ENCODE results near the gene C16orf89. TPM values are rescaled to one million over a fixed set of nuclear protein-coding genes. Genes with fewer than 3 reads are reported as not detected.

The C16orf89 gene
- total and polyA plus RNA-seq, 10 of the 15 experiments (the other 5 are each of a cell fraction or from before 2014, with no cell fraction given), result not detected

GRCh38 chr16:5077304-5077703 lies 11.5 kb upstream of the C16orf89 start:
- H3K4me1 ChIP-seq (ENCODE audit: control insufficient read depth, insufficient read depth, low read length), result peaks cover 5% of the 10 kb centered on the region; the same call in 1 of the 2 replicates
- ChIA-PET RAD21 (ENCODE audit: unreplicated experiment) (no interaction called here), SMC1A (ENCODE audit: uncharacterized antibody, unreplicated experiment) (no interaction called here), POLR2A (no interaction called here), CTCF (no interaction called here)
- no peak overlapping the region for H2AFZ ChIP-seq (ENCODE audit: control insufficient read depth, low read depth, low read length)
- WGBS (ENCODE audit: insufficient coverage, insufficient replicate concordance, low lambda C conversion rate, missing lambda C conversion rate), result 98% methylated on average over 13 of the region's 13 CpGs
- peaks cover 7% of the 10 kb centered on the region for H3K79me2 ChIP-seq (ENCODE audit: control insufficient read depth, insufficient read depth, low read length)
- H4K20me1 ChIP-seq (ENCODE audit: control insufficient read depth, insufficient read depth), result no peaks in the 10 kb centered on the region
- no TSS peak for BruUV-seq (replicated peaks)
- in situ Hi-C loops (cut with MboI) (no loop called here), intact Hi-C loops (cut with micrococcal nuclease; ENCODE audit: unreplicated experiment) (no loop called here)
- H3K27me3 ChIP-seq (replicated peaks in 1 of 2; ENCODE audit: control insufficient read depth in 2 of 2, insufficient read depth in 2 of 2, low read length in 1 of 2), result no peaks in the 10 kb centered on the region
- peaks cover 5% of the 10 kb centered on the region in 2 experiments; a peak in 3 of 4 replicates for H3K36me3 ChIP-seq (ENCODE audit: control insufficient read depth in 2 of 2, insufficient read depth in 2 of 2, low read length in 1 of 2)
- no peak overlapping the region for H3K27ac ChIP-seq (ENCODE audit: control insufficient read depth, insufficient read depth)
- no peak overlapping the region for H3K4me3 ChIP-seq
- no peak overlapping the region for H3K9ac ChIP-seq (ENCODE audit: control insufficient read depth, insufficient read depth, low read length)
- H3K4me2 ChIP-seq (ENCODE audit: control insufficient read depth, insufficient read depth), result no peak overlapping the region
- H3K9me3 ChIP-seq (replicated peaks; ENCODE audit: control insufficient read depth, insufficient read depth, low read length), result no peaks in the 10 kb centered on the region
- no peak for DNase-seq (ENCODE audit: low read depth, low spot score)
- FAIRE-seq, result no peak
- ATAC-seq, result no peak
- TF ChIP-seq GATAD2B (conservative IDR thresholded peaks at IDR 0.05; ENCODE audit: low read depth) (no peak), CUX1 (IDR thresholded peaks at IDR 0.05; ENCODE audit: insufficient replicate concordance, low read depth, low read length) (no peak), NRF1 (conservative IDR thresholded peaks at IDR 0.05; ENCODE audit: low read depth, low read length) (no peak), ZBED1 (IDR thresholded peaks at IDR 0.05; ENCODE audit: borderline replicate concordance) (no peak), RAD21 (IDR thresholded peaks at IDR 0.05; ENCODE audit: insufficient read depth, low read depth, low read length) (no peak), EED (IDR thresholded peaks at IDR 0.05; ENCODE audit: low read depth) (no peak), ZBTB11 (CRISPR knock-in tag; IDR thresholded peaks at IDR 0.05) (no peak), ZNF622 (IDR thresholded peaks at IDR 0.05) (no peak), ZSCAN29 (IDR thresholded peaks at IDR 0.05) (no peak), RELA (IDR thresholded peaks at IDR 0.05; ENCODE audit: borderline replicate concordance, partially characterized antibody) (no peak), CBX5 (IDR thresholded peaks at IDR 0.05; ENCODE audit: low read depth) (no peak), ATF2 (IDR thresholded peaks at IDR 0.05; ENCODE audit: low read length) (no peak), SIX5 (IDR thresholded peaks at IDR 0.05; ENCODE audit: low read depth, low read length, severe bottlenecking) (no peak), PBX3 (IDR thresholded peaks at IDR 0.05; ENCODE audit: insufficient replicate concordance, low read depth, low read length) (no peak)

All from GM12878 (cell line).